Measurements from ENCODE around the gene THBS3. TPM values are rescaled to one million over a fixed set of nuclear protein-coding genes. Genes with fewer than 3 reads are reported as not detected.
A peak's percentile ranks its signal among the peaks of the same experiment; 100 is the strongest.

The THBS3 gene
- total RNA-seq, 3 donors from 2014 or later (not counting 1 experiment from before 2014, with no cell fraction given), result 16.2 to 19.4 (median 18.6) TPM

GRCh38 chr1:155186067-155186793 lies 21.5 kb downstream of the THBS3 start:
- ATAC-seq, result no peak
- Histone ChIP-seq H3K4me1 (ENCODE audit: control insufficient read depth, insufficient read depth, low read length) (peaks cover 18% of the 10 kb centered on the region), H3K27ac (ENCODE audit: low read length) (no peak overlapping the region), H3K4me3 (ENCODE audit: low read length) (no peak overlapping the region), H3K9me3 (ENCODE audit: control insufficient read depth, insufficient read depth, low read length) (no peaks in the 10 kb centered on the region), H3K27me3 (ENCODE audit: control insufficient read depth, insufficient read depth, low read length) (no peaks in the 10 kb centered on the region), H3K36me3 (ENCODE audit: control insufficient read depth, insufficient read depth, low read length) (no peaks in the 10 kb centered on the region)
- Mint-ChIP-seq H3K27ac (no peak overlapping the region), H3K27me3 (ENCODE audit: low read depth in 2 of 2) (no peaks in the 10 kb centered on the region), H3K36me3 (no peaks in the 10 kb centered on the region), H3K4me1 (peaks cover 6% of the 10 kb centered on the region in 2 donors), H3K4me3 (no peak overlapping the region), H3K9me3 (no peaks in the 10 kb centered on the region)
- 96% methylated on average over 5 of the region's 8 CpGs for WGBS (ENCODE audit: insufficient coverage)
- intact Hi-C loops (cut with micrococcal nuclease), result no loop called here
- DNase-seq, result no peak
- TF ChIP-seq, protein P1, sequence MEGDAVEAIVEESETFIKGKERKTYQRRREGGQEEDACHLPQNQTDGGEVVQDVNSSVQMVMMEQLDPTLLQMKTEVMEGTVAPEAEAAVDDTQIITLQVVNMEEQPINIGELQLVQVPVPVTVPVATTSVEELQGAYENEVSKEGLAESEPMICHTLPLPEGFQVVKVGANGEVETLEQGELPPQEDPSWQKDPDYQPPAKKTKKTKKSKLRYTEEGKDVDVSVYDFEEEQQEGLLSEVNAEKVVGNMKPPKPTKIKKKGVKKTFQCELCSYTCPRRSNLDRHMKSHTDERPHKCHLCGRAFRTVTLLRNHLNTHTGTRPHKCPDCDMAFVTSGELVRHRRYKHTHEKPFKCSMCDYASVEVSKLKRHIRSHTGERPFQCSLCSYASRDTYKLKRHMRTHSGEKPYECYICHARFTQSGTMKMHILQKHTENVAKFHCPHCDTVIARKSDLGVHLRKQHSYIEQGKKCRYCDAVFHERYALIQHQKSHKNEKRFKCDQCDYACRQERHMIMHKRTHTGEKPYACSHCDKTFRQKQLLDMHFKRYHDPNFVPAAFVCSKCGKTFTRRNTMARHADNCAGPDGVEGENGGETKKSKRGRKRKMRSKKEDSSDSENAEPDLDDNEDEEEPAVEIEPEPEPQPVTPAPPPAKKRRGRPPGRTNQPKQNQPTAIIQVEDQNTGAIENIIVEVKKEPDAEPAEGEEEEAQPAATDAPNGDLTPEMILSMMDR (IDR thresholded peaks at IDR 0.05), result no peak

DNA sequence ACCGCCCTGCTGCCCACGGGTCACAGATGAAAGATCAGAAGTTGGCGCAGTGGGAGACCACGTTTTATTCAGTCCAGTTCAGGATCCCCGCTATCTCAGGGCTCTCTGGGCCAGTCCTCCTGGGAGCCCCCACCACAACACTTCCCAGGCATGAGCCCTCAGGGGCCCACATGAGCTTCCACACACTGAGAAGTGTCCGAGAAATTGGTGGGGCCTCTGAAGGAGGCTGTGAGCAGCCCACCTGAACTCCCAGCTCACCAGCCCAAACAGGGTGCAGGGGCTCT lies 22.0 kb downstream of the THBS3 start:
- Mint-ChIP-seq H3K27me3 (ENCODE audit: low read depth in 2 of 2) (no peaks in the 10 kb centered on the region), H3K4me3 (no peak overlapping the region)
- intact Hi-C loops (cut with micrococcal nuclease), result no loop called here

DNA sequence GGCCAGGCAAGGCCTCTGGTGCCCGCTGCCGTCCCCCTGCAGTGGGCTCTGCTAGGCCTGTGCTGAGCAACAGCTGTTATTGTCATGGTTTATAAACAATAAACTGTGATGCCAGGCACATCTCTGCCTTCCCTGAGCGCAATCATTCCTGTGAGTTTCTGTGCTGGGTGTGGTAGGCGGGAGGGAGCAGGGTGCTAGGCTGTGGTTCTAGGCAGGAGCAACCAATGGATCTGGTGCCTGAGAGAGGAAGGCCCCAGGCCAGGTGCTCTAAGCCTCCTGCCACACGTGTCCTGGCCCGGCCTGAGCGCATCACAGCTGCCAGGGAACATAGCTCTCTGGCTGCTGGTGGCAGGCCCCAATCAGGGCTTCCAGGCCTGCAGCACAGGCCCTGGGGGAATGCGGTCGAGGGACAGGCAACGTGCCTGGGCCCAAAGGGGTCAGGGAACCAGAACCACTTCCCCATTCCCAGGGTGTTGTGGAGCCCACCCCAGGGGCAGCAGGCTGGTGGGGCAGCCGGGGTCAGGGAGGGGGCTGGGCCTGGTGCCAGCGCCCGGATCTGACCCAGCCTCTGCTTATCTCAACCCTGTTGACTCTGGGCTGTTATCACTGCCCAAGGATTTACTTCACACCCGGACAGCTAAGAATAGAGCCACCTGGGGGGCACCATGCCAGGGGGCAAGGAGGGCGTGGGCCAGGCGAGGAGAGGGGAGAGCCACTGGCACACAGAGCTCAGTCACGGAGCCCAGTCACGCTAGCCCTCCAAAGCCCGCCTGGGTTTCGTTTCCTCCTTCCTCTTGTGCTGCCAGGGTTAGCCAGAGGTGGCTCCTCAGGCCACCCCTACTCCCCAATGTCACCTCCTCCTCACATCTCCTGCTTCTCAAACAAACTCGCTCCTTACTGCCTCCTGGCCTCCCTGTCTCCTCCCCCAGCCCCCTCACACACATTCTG lies 22.6 kb downstream of the THBS3 start:
- no peaks in the 10 kb centered on the region for H3K9me3 ChIP-seq (ENCODE audit: control insufficient read depth, insufficient read depth, low read length)
- no peaks in the 10 kb centered on the region for H3K27me3 ChIP-seq (ENCODE audit: control insufficient read depth, insufficient read depth, low read length)
- Mint-ChIP-seq H3K27me3 (ENCODE audit: low read depth in 2 of 2) (no peaks in the 10 kb centered on the region), H3K4me3 (no peak overlapping the region), H3K9me3 (no peaks in the 10 kb centered on the region), H3K4me1 (peaks cover 6% of the 10 kb centered on the region in 2 donors), H3K36me3 (no peaks in the 10 kb centered on the region), H3K27ac (no peak overlapping the region)
- H3K4me3 ChIP-seq (ENCODE audit: low read length), result no peak overlapping the region
- WGBS (ENCODE audit: insufficient coverage), result 76% methylated on average over 21 of the region's 21 CpGs
- no peaks in the 10 kb centered on the region for H3K36me3 ChIP-seq (ENCODE audit: control insufficient read depth, insufficient read depth, low read length)
- peak in 2 of 3 donors; percentile 41 to 49 for ATAC-seq
- peaks cover 18% of the 10 kb centered on the region for H3K4me1 ChIP-seq (ENCODE audit: control insufficient read depth, insufficient read depth, low read length)
- TF ChIP-seq, protein P1 (IDR thresholded peaks at IDR 0.05), result no peak
- H3K27ac ChIP-seq (ENCODE audit: low read length), result no peak overlapping the region
- intact Hi-C loops (cut with micrococcal nuclease), result no loop called here
- no peak for DNase-seq

More for the DNA sequence above, 22.0 kb downstream of the THBS3 start:
- TF ChIP-seq, protein P1 (IDR thresholded peaks at IDR 0.05), result no peak
- DNase-seq (no peak), ATAC-seq (no peak)
- Histone ChIP-seq H3K9me3 (ENCODE audit: control insufficient read depth, insufficient read depth, low read length) (no peaks in the 10 kb centered on the region), H3K36me3 (ENCODE audit: control insufficient read depth, insufficient read depth, low read length) (no peaks in the 10 kb centered on the region), H3K4me3 (ENCODE audit: low read length) (no peak overlapping the region), H3K4me1 (ENCODE audit: control insufficient read depth, insufficient read depth, low read length) (peaks cover 18% of the 10 kb centered on the region), H3K27me3 (ENCODE audit: control insufficient read depth, insufficient read depth, low read length) (no peaks in the 10 kb centered on the region), H3K27ac (ENCODE audit: low read length) (no peak overlapping the region)
- Mint-ChIP-seq H3K27ac (no peak overlapping the region), H3K4me1 (peaks cover 6% of the 10 kb centered on the region in 2 donors), H3K36me3 (no peaks in the 10 kb centered on the region), H3K9me3 (no peaks in the 10 kb centered on the region)
- 63% methylated on average over 6 of the region's 6 CpGs for WGBS (ENCODE audit: insufficient coverage)

Data from natural killer cell (primary cell).